Measurements from ENCODE around the gene LAPTM5. TPM values are rescaled to one million over a fixed set of nuclear protein-coding genes. Genes with fewer than 3 reads are reported as not detected.

Gene LAPTM5
- total and polyA plus RNA-seq, 4 donors: 18.0 to 46.2 (median 28.1) TPM

- peaks cover 0 to 3% (median 0%) of the 10 kb centered on the region in 4 donors for H3K4me1 ChIP-seq (ENCODE audit: control insufficient read depth in 4 of 4, insufficient read depth in 4 of 4, low read length in 3 of 4)
- H3K36me3 ChIP-seq (ENCODE audit: control insufficient read depth in 4 of 4, insufficient read depth in 3 of 4, low read depth in 1 of 4, low read length in 3 of 4): no peaks in the 10 kb centered on the region
- no peak overlapping the region for H3K4me3 ChIP-seq (ENCODE audit: low read depth in 1 of 3, low read length in 3 of 3)
- no peak for DNase-seq (ENCODE audit: low spot score)
- TF ChIP-seq MAX (IDR thresholded peaks at IDR 0.05) (no peak), HNF4A (conservative IDR thresholded peaks at IDR 0.05) (no peak), GABPA (IDR thresholded peaks at IDR 0.05 in 1 of 2, conservative IDR thresholded peaks at IDR 0.05 in 1 of 2) (no peak), JUND (IDR thresholded peaks at IDR 0.05) (no peak), EGR1 (IDR thresholded peaks at IDR 0.05; ENCODE audit: low read depth in 2 of 2) (no peak), ZBTB33 (IDR thresholded peaks at IDR 0.05) (no peak), FOXA1 (IDR thresholded peaks at IDR 0.05) (no peak), ATF3 (IDR thresholded peaks at IDR 0.05) (no peak), CTCF (IDR thresholded peaks at IDR 0.05; ENCODE audit: low read depth, low read length, missing input control) (no peak), HNF4G (IDR thresholded peaks at IDR 0.05) (no peak), REST (IDR thresholded peaks at IDR 0.05) (no peak), FOXA2 (IDR thresholded peaks at IDR 0.05) (no peak), NR2F2 (IDR thresholded peaks at IDR 0.05) (no peak), RAD21 (IDR thresholded peaks at IDR 0.05) (no peak), SP1 (IDR thresholded peaks at IDR 0.05) (no peak), RXRA (IDR thresholded peaks at IDR 0.05) (no peak), TAF1 (conservative IDR thresholded peaks at IDR 0.05) (no peak)
- no peak overlapping the region for H3K9ac ChIP-seq (ENCODE audit: low read depth in 1 of 2, low read length in 2 of 2)
- H3K9me3 ChIP-seq (ENCODE audit: control insufficient read depth in 4 of 4, low read length in 3 of 4): no peaks in the 10 kb centered on the region
- 94% methylated on average over 4 of the region's 4 CpGs for WGBS
- H3K27me3 ChIP-seq (ENCODE audit: control insufficient read depth in 4 of 4, insufficient read depth in 4 of 4, low read length in 3 of 4): no peaks in the 10 kb centered on the region
- no peak overlapping the region for H3K27ac ChIP-seq (ENCODE audit: low read depth in 1 of 2, low read length in 2 of 2)
These were observed 36.7 kb upstream of the LAPTM5 start for GRCh38 chr1:30794260-30794659.

- Histone ChIP-seq H3K4me1 (ENCODE audit: control insufficient read depth in 4 of 4, insufficient read depth in 4 of 4, low read length in 3 of 4) (no peaks in the 10 kb centered on the region), H3K36me3 (ENCODE audit: control insufficient read depth in 4 of 4, insufficient read depth in 3 of 4, low read depth in 1 of 4, low read length in 3 of 4) (no peaks in the 10 kb centered on the region), H3K27me3 (ENCODE audit: control insufficient read depth in 4 of 4, insufficient read depth in 4 of 4, low read length in 3 of 4) (no peaks in the 10 kb centered on the region), H3K4me3 (ENCODE audit: low read depth in 1 of 3, low read length in 3 of 3) (no peak overlapping the region), H3K9me3 (ENCODE audit: control insufficient read depth in 4 of 4, low read length in 3 of 4) (no peaks in the 10 kb centered on the region), H3K27ac (ENCODE audit: low read depth in 1 of 2, low read length in 2 of 2) (no peak overlapping the region), H3K9ac (ENCODE audit: low read depth in 1 of 2, low read length in 2 of 2) (no peak overlapping the region)
- DNase-seq (ENCODE audit: low spot score): no peak
- 92% methylated on average over 16 of the region's 16 CpGs for WGBS
- TF ChIP-seq JUND (IDR thresholded peaks at IDR 0.05) (no peak), REST (IDR thresholded peaks at IDR 0.05) (no peak), HNF4A (conservative IDR thresholded peaks at IDR 0.05) (no peak), FOXA1 (IDR thresholded peaks at IDR 0.05) (no peak), YY1 (IDR thresholded peaks at IDR 0.05) (no peak), ZBTB33 (IDR thresholded peaks at IDR 0.05) (no peak), GABPA (IDR thresholded peaks at IDR 0.05 in 1 of 2, conservative IDR thresholded peaks at IDR 0.05 in 1 of 2) (no peak)
These were observed 35.6 kb upstream of the LAPTM5 start for GRCh38 chr1:30793209-30793608.
